ENCODE data around the gene COPS9.

COPS9 gene

DNA sequence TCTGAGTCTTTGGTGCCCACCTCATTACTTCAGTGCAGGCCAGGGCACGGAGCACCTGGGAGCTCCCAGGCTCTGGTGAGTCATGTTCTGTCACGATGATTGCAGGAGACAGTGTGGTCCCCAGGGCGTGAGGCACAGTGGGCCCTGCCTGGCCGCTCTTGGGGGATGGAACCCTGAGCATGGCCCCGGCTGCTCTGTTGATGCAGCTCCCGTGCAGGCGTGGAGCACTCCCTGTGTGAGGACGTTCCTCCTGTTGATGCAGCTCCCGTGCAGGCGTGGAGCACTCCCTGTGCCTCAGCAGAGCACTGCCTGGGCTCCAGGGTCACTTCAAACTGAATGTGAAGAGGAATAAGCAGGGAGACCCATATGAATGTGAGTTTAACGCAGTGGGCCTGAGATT is 30.1 kb downstream of the COPS9 start:
- DNase-seq: no peak

DNA sequence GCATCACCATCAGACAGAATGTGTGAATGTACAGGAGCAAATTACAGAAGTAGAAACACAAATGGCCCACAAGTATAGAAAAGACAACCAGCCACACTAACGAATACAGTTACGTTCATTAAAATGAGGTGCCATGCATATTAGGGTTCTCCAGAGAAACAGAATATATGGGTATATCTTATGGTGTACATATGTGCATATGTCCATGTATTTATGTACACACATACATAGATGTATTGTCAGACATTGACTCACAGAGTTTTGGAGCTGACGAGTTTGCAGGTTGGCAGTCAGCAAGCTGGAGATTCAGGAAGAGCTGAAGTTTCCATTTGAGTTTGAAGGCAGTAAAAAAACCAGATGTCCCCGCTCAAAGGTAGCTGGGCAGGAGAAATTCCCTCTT is 33.0 kb downstream of the COPS9 start:
- no peak for DNase-seq

DNA sequence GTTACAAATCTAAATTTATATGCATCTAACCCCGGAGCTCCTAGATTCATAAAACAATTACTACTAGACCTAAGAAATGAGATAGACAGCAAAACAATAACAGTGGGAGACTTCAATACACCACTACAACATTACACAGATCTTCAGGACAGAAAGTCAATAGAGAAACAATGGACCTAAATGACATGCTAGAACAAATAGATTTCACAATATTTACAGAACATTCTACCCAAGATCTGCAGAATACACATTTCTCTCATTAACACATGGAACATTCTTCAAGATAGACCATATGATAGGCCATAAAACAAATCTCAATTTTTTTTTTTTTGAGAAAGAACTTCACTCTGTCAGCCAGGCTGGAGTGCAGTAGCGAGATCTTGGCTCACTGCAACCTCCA is 37.8 kb downstream of the COPS9 start:
- DNase-seq: no peak

DNA sequence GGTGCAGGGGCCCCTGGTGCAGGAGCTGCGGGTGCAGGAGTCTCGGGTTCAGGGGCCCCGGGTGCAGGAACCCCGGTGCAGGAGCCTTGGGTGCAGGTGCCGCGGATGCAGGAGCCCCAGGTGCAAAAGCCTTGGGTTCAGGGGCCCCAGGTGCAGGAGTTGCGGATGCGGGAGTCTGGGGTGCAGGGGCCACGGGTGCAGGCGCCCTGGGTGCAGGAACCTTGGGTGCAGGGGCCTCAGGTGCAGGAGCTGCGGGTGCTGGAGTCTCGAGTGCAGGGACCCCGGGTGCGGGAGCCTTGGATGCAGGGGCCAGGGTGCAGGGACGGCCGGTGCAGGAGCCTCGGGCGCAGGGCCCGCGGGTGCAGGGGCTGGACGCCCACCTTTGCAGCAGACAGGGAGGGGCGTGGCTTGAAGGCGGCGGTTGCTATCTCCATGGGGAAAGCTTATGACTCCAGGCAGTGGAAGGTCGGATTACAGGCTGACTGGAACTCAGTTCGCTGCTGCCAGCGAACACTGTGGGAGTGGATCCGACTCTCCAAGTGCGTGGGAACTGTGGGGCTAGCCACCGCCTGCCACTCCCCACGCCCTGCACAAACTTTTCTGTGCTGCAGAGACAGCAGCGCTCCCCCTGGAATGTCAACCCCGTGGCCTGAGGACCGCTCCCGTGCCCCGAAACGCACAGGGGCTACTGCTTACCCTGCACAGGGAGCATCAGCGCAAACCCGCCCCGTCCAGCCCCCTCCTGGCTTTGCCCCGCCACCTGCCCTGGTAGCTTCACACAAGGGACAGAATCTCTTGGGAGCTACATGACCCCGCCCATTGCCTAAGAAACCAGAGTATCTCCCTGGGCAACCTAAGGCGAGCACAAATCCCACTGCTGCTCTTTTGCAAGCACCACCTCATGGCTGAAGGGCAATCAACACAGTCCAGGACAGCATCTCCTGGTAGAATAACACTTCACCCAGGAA is 40.3 kb downstream of the COPS9 start:
- no peak for DNase-seq

DNA sequence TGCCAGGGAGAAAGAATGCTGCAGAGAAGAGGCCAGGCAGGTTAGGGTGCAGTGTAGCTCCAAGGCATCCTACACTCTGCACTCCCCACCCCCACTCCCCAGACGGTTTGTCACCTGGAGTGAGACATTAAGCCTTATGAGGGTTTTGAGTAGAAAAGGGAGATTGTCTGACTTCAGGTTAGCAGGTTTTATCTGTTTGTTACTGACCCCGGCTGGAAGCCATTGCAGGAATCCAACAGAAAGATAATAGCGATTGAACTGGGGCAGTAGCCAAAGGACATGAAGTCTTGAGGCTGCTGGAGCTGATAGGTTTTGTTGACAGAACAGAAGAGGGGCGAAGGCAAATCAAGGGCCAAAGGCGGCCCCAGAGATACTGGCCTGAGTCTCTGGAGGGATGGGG is 46.8 kb downstream of the COPS9 start:
- DNase-seq: no peak

DNA sequence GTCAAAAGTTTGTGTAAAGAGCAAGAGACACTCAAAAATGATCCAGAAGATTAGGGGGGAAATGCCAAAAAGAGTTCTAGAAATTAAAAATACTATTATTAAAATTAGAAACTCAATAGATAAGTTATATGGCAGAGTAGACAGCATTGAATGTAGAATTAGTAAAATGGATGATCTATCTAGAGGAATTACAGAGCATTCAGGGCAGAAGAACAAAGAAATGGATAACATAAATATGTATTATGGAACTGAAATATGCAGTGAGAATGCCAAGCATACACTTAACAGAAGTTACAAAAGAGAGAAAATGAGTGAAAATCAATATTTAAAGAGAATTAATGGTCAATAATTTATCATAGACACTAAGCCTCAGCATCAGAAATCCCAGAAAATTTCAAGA is 49.5 kb downstream of the COPS9 start:
- DNase-seq: no peak
